Activated naive CD8-positive, alpha-beta T cell treated with anti-CD3 and anti-CD28 coated beads, Interleukin-2, amount 50 U/mL, for 16 hours (primary cell): ENCODE results near the gene ING3.
"Not testable (repeated sequence)": the region's sequence is repeated elsewhere in the genome, so short reads cannot be mapped to it uniquely, and the experiment has no call there.

Experiments
- DNase-seq: peaks from one replicate; pipeline ENCODE4 v3.0.0-alpha.2; 2020; ENCODE audit warnings: low read depth, low spot score

ING3 gene

GRCh38 chr7:120951309-120951699, 727 bp downstream of the ING3 start:
- DNase-seq = no peak

- DNase-seq = no peak
These were observed 1.2 kb downstream of the ING3 start for GRCh38 chr7:120951826-120952225.

- no peak for DNase-seq
These were observed 5.1 kb downstream of the ING3 start for GRCh38 chr7:120955577-120956149.

GRCh38 chr7:120959929-120960484, 9.4 kb downstream of the ING3 start:
- DNase-seq = no peak

GRCh38 chr7:120960714-120961113, 10.1 kb downstream of the ING3 start:
- DNase-seq = no peak

GRCh38 chr7:120961638-120962173, 11.1 kb downstream of the ING3 start:
- DNase-seq = no peak

GRCh38 chr7:120964088-120964487, 13.5 kb downstream of the ING3 start:
- DNase-seq = no peak

GRCh38 chr7:120966961-120967360, 16.4 kb downstream of the ING3 start:
- DNase-seq = no peak

GRCh38 chr7:120973849-120974248, 23.3 kb downstream of the ING3 start:
- no peak for DNase-seq

- no peak for DNase-seq
These were observed 29.4 kb downstream of the ING3 start for GRCh38 chr7:120979765-120980499.

GRCh38 chr7:120981117-120981516, 30.5 kb downstream of the ING3 start:
- DNase-seq = no peak

- DNase-seq = no peak
These were observed 31.5 kb downstream of the ING3 start for GRCh38 chr7:120981888-120982615.

- DNase-seq = not testable (repeated sequence)
These were observed 33.0 kb downstream of the ING3 start for GRCh38 chr7:120983592-120983991.

GRCh38 chr7:120984406-120984805, 33.8 kb downstream of the ING3 start:
- no peak for DNase-seq

- DNase-seq = no peak
These were observed 34.7 kb downstream of the ING3 start for GRCh38 chr7:120985130-120985758.

- no peak for DNase-seq
These were observed 35.3 kb downstream of the ING3 start for GRCh38 chr7:120985839-120986238.

- DNase-seq = no peak
These were observed 36.1 kb downstream of the ING3 start for GRCh38 chr7:120986650-120987049.

GRCh38 chr7:120987280-120987679, 36.7 kb downstream of the ING3 start:
- no peak for DNase-seq

GRCh38 chr7:120987683-120988590, 37.4 kb downstream of the ING3 start:
- DNase-seq = peak; percentile 66

GRCh38 chr7:120988591-120989256, 38.1 kb downstream of the ING3 start, which contains the start of gene CPED1:
Gene CPED1, plus strand, starts transcription at chr7:120988711. Its CDS starts 911 bp downstream, at chr7:120989622.
- DNase-seq = no peak
